Measurements from ENCODE around the gene RPH3AL. TPM values are rescaled to one million over a fixed set of nuclear protein-coding genes. Genes with fewer than 3 reads are reported as not detected.

Gene RPH3AL
- total and polyA plus RNA-seq, 3 donors from 2014 or later: 4.4 to 13.5 (median 6.5) TPM

- intact Hi-C loops (cut with DNase I; ENCODE audit: low total_unique reads): no loop called here
- DNase-seq: no peak
These were observed 28.9 kb upstream of the RPH3AL start for GRCh38 chr17:381516-381915.

DNA sequence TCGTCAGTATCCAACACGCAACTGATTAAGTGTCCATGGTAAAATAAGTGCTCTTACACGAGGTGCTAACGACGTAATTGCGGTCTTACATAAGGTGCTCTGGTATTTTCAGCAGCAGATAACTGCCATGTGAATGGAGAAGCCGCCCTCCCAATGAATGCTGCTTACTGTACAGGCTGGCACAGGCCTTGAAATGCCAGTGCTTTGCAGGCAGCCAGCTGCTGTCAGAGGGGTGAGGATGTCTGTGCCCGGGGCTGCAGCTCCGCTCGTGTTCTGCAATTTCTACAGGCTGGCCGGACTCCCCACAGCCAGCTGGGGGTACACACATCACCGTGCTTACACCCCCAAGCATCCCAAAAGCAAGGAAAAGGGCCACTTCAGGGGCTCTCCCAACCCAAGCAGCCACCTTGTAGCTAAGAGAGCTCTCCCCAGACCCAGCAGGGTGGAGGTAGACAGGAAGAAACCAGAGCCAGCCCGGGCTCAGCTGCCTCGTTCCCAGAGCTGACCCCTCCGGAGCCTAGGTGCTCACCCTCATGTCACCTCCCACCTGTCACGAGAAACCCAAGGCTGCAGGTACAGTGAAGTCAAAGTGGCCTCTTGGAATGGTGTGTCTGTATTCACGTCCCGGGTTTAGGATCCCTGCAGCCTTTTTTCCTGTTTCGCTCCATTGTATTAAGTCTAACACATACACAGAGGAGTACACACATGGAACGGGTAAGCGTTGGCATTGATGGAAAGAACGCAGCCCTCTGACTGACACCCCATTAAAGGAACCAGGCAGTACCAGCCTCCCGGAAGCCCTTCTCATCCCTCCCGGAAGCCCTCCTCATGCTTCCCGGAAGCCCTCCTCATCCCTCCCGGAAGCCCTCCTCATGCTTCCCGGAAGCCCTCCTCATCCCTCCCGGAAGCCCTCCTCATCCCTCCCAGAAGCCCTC lies 27.2 kb upstream of the RPH3AL start:
- Histone ChIP-seq H3K9me3 (no peaks in the 10 kb centered on the region), H3K27me3 (no peaks in the 10 kb centered on the region), H3K4me3 (no peak overlapping the region), H3K4me1 (no peaks in the 10 kb centered on the region), H3K27ac (no peak overlapping the region), H3K36me3 (ENCODE audit: low read depth, missing control alignments) (no peaks in the 10 kb centered on the region)
- 53 to 73% methylated on average over 15 to 28 of the region's 28 CpGs for WGBS, 2 donors
- TF ChIP-seq POLR2A (IDR thresholded peaks at IDR 0.05): no peak
- TF ChIP-seq, protein P1, sequence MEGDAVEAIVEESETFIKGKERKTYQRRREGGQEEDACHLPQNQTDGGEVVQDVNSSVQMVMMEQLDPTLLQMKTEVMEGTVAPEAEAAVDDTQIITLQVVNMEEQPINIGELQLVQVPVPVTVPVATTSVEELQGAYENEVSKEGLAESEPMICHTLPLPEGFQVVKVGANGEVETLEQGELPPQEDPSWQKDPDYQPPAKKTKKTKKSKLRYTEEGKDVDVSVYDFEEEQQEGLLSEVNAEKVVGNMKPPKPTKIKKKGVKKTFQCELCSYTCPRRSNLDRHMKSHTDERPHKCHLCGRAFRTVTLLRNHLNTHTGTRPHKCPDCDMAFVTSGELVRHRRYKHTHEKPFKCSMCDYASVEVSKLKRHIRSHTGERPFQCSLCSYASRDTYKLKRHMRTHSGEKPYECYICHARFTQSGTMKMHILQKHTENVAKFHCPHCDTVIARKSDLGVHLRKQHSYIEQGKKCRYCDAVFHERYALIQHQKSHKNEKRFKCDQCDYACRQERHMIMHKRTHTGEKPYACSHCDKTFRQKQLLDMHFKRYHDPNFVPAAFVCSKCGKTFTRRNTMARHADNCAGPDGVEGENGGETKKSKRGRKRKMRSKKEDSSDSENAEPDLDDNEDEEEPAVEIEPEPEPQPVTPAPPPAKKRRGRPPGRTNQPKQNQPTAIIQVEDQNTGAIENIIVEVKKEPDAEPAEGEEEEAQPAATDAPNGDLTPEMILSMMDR (IDR thresholded peaks at IDR 0.05): no peak
- intact Hi-C loops (cut with DNase I; ENCODE audit: low total_unique reads): no loop called here
- no peak for DNase-seq

More at GRCh38 chr17:381516-381915, 28.9 kb upstream of the RPH3AL start:
- WGBS, 2 donors: 49 to 58% methylated on average over 8 of the region's 8 CpGs
- no peak for TF ChIP-seq POLR2A (IDR thresholded peaks at IDR 0.05)
- TF ChIP-seq, protein P1 (IDR thresholded peaks at IDR 0.05): no peak
- peaks cover 4% of the 10 kb centered on the region for H3K4me1 ChIP-seq
- no peaks in the 10 kb centered on the region for H3K27me3 ChIP-seq
- no peaks in the 10 kb centered on the region for H3K36me3 ChIP-seq (ENCODE audit: low read depth, missing control alignments)
- H3K4me3 ChIP-seq: peak overlapping the region in 1 of 2 donors; percentile 24
- no peaks in the 10 kb centered on the region for H3K9me3 ChIP-seq
- no peak overlapping the region for H3K27ac ChIP-seq

- Histone ChIP-seq H3K27ac (no peak overlapping the region), H3K9me3 (no peaks in the 10 kb centered on the region), H3K36me3 (ENCODE audit: low read depth, missing control alignments) (no peaks in the 10 kb centered on the region), H3K4me1 (no peaks in the 10 kb centered on the region), H3K27me3 (no peaks in the 10 kb centered on the region), H3K4me3 (no peak overlapping the region)
- intact Hi-C loops (cut with DNase I; ENCODE audit: low total_unique reads): no loop called here
- TF ChIP-seq POLR2A (IDR thresholded peaks at IDR 0.05): no peak
- DNase-seq: no peak
- 90 to 92% methylated on average over 5 of the region's 5 CpGs for WGBS, 2 donors
These were observed 25.5 kb upstream of the RPH3AL start for GRCh38 chr17:378068-378467.

- Histone ChIP-seq H3K27ac (no peak overlapping the region), H3K9me3 (no peaks in the 10 kb centered on the region), H3K36me3 (ENCODE audit: low read depth, missing control alignments) (no peaks in the 10 kb centered on the region), H3K4me1 (no peaks in the 10 kb centered on the region), H3K27me3 (no peaks in the 10 kb centered on the region), H3K4me3 (no peak overlapping the region)
- TF ChIP-seq, protein P1 (IDR thresholded peaks at IDR 0.05): no peak
- TF ChIP-seq POLR2A (IDR thresholded peaks at IDR 0.05): no peak
- WGBS, 2 donors: 75 to 76% methylated on average over 14 of the region's 14 CpGs
- no peak for DNase-seq
- intact Hi-C loops (cut with DNase I; ENCODE audit: low total_unique reads): no loop called here
These were observed 24.6 kb upstream of the RPH3AL start for GRCh38 chr17:376936-377863.

All from testis (tissue), 3 donors.